IPS-18c (cell line): ENCODE results near the gene COL18A1.

Experiments used
- H3K4me3 ChIP-seq: 2 replicates; pipeline ENCODE4 v1.7.0; 2013; ENCODE audit warnings: low read depth, mild to moderate bottlenecking, low read length, moderate library complexity; ENCODE audit not compliant: insufficient read depth
- H3K9me3 ChIP-seq: one replicate; pipeline ENCODE4 v1.6.1; 2013; ENCODE audit warnings: mild to moderate bottlenecking, low read length, moderate library complexity; ENCODE audit not compliant: control insufficient read depth, insufficient read depth

COL18A1 gene

DNA sequence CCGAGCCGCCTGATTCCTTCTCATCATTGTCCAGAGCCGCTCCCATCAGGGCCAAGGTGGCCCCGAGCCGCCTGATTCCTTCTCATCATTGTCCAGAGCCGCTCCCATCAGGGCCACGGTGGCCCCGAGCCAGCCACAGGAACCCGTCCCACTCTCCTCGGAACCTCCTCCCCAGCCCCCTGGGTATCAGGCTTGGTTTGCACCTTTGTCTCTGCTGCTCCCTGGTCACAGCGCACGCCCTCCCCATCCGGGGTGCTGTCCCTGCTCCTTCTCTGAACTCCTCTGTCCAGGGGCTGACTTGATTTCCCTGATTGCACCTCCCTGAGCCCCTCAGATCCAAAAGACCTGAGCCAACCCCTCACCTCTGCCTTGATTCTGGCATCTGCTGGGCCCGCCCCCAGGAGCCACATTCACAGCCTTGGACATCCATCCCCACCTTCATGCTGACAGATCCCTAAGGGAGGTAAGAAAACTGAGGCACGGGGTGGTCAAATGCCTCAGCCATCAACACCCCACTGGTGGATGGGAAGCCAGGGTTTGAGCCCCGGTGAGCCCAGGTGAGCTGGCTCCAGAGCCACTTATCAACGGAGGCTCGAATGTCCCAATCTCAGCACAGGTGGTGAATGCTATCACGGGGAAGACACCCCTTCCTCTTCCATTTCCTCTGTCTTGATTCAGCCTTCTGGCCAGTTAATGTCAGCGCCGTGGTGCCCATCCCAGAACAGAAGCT, 25.6 kb upstream of the COL18A1 start:
- no peak overlapping the region for H3K4me3 ChIP-seq
- H3K9me3 ChIP-seq, result peaks cover 9% of the 10 kb centered on the region

GRCh38 chr21:45379901-45380330, 25.0 kb upstream of the COL18A1 start:
- Histone ChIP-seq H3K4me3 (no peak overlapping the region), H3K9me3 (peaks cover 9% of the 10 kb centered on the region)

DNA sequence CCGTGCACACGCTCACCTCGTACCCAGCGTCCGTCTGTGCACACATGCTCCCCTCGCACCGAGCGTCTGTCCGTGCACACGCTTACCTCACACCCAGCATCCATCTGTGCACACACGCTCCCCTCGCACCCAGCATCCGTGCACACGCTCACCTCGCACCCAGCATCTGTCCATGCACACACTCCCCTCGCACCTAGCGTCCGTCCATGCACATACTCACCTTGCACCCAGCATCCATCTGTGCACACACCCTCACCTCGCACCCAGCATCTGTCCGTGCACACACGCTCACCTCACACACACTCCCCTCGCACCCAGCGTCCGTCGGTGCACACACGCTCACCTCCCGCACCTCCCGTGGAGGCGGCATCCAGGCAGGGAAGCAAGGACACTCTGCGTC, 24.4 kb upstream of the COL18A1 start:
- H3K4me3 ChIP-seq, result no peak overlapping the region

DNA sequence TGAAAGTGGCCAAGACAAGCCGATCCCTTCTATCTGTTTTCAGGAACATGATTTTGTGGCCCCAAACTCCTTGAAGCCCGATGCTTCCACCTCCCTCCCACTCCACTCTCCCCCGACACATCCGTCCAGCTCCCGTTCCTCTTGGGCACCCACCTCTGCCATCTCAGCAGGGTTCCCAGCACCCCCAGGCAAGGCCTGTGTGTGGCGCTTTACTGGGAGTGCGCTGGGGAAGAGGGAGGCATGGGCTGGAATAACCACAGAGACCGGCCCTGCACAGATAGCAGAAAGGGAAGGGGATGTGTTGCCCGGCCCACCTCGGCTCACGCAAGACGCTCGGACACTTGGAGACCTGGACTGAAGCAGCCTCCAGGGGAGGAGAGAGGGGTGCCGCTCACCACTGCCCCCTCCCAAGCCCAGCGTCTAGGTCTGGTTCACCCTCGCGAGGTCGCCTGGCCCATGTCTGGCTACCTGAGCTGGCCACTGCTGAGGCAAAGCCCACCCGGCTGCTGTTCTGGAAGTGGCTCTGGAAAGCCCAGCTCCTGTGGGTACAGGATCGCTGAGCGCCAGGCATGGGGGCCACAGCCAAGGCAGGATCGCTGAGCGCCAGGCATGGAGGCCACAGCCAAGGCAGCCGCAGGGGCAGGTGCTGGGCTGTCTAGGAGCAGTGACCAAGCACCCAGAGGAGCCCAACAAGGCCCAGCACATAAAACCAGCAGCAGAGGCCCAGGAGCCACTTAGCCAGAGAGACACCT, 23.8 kb upstream of the COL18A1 start:
- H3K4me3 ChIP-seq, result no peak overlapping the region

More for the DNA sequence above, 24.4 kb upstream of the COL18A1 start:
- H3K9me3 ChIP-seq, result peaks cover 9% of the 10 kb centered on the region

DNA sequence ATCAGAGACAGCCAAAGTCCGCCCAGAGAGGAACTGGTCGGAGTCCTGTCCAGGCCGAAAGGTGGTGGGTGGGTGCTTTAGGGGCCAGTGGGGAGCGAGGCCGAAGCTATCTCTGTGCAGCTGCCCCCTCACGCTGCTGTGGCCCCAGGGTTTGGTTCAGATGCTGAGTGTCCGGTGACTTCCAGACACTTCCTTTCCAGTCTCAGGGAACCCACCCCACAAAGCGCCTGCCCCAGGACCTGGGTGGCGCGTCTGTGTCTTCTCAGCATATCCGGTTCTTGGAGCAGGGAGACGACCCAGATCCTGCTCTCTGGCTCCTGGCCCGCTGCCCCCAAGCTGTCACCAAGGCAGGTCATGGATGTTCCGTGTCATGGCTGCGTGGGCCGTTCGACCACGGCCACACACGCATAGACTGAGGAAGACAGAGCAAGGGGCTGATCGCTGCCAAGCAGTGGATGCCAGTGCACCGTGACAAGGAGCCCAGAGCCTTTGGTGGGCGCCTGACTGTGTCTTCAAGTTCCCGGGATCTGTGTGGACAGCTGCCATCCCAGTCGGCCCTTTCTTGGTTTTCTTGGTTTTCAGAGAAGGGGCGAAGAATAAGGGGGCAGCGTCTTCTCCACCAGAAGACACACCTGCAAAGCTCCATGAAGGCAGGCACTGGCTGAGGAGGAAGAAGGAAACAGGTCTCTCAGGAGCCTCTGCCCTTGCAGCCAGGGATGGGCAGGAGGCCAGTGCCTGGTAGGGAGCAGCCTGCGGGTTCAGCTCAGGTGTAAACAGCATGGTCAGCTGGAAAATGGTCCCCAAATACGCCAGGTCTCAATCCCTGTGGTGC, 22.9 kb upstream of the COL18A1 start:
- Histone ChIP-seq H3K4me3 (no peak overlapping the region), H3K9me3 (peaks cover 6% of the 10 kb centered on the region)

More for the DNA sequence above, 23.8 kb upstream of the COL18A1 start:
- H3K9me3 ChIP-seq, result peaks cover 9% of the 10 kb centered on the region

DNA sequence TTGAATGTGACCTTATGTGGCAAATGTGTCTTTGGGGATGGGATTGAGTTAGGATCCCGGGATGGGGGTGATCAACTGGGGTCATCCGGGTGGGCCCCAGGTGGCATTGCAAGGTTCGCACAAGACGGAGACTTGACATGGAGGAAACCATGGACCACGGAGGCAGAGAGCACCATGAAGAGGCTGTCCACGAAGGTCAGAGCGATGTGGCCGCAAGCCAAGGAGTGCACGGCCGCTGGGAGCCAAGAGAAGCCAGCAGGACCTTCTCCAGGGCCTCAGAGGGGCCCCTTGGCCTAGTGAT, 22.3 kb upstream of the COL18A1 start:
- Histone ChIP-seq H3K9me3 (peaks cover 3% of the 10 kb centered on the region), H3K4me3 (no peak overlapping the region)

GRCh38 chr21:45383111-45383614, 21.8 kb upstream of the COL18A1 start:
- no peak overlapping the region for H3K4me3 ChIP-seq
- H3K9me3 ChIP-seq, result no peaks in the 10 kb centered on the region

GRCh38 chr21:45383615-45384201, 21.3 kb upstream of the COL18A1 start:
- Histone ChIP-seq H3K9me3 (no peaks in the 10 kb centered on the region), H3K4me3 (no peak overlapping the region)

DNA sequence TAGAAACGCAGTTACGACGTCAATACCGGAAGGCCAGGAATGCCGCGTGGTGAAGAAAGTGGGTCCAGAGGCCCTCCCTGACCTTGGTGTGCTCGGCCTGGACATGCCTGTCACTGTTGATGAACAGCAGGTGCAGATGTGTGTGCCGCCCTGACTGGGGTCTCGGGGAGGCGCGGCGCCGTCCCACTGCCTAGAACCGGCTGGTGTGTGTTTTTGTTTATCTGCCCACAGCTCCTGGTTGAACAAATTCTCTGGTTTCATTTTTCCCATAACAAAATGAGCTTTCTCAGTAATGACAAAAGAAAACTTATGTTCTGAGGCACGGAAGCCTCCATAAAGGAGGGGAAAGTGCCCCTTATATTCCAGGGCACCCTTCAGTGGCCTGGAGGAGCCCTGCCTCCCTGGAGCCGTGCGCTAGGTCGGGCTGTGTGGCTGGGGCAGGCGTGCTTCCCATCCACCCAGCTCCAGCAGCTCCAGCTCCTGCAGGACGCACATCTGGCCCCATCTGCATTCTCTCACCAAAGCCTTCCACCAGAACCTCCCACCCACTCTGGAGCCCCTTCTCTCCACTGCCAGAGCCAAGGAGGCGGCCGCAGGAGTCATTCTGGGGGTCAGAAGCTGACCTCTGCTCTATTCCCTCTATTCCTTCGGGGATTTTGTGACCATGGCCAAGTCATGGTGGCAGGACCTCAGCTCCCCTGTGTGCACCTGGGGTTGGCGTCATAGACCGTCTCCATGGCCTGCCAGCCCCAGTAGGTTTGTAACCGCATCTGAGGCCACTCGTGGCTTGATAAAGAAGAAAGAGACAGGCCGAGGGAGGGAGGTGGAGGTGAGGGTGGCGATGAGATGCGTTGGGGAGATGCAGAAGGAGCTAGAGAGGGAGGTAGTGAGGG, 20.1 kb upstream of the COL18A1 start:
- Histone ChIP-seq H3K9me3 (no peaks in the 10 kb centered on the region), H3K4me3 (no peak overlapping the region)

DNA sequence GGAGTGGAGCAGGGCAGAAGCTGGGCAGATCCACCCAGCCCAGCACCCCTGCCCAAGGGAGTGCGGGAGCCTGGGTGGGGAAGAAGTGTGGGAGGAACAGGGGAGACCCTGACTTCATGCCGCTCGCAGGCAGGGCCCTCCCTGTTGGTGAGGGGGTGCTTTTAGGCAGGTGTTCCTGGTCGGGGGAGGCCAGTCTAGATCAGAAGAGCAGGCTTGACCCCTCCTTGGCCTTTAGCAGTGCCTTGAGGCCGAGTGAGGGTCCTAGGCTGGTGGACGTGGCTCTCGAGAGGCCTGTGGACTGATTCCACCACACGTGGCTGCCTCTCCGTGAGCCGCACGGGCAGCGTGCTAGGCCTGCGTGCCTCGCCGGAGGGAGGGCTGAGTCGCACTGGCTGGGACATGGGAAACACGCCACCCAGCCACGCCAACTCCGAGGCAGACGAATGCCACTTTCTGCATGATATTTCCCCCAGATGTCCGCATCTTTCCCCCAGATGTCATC, 19.4 kb upstream of the COL18A1 start:
- Histone ChIP-seq H3K4me3 (no peak overlapping the region), H3K9me3 (no peaks in the 10 kb centered on the region)

DNA sequence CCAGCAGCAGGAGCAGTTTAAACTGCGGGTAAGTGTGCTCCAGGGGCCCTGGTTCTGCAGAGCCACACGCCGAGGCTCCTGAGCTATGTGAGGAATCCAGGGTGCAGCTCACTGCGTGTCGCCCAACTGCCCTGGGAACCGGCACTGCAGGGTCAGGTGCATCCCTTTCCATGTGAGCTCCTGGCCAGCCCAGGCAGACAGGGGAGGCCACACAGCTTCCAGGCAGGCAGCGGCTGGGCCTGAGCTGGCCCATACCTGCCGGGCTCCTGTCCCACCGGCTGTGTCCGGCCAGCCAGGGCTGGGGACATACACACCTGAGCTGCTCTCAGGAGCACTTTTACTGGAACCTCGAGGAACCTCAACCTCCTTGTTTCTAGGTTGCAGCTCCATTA, 18.6 kb upstream of the COL18A1 start:
- Histone ChIP-seq H3K9me3 (no peaks in the 10 kb centered on the region), H3K4me3 (no peak overlapping the region)

DNA sequence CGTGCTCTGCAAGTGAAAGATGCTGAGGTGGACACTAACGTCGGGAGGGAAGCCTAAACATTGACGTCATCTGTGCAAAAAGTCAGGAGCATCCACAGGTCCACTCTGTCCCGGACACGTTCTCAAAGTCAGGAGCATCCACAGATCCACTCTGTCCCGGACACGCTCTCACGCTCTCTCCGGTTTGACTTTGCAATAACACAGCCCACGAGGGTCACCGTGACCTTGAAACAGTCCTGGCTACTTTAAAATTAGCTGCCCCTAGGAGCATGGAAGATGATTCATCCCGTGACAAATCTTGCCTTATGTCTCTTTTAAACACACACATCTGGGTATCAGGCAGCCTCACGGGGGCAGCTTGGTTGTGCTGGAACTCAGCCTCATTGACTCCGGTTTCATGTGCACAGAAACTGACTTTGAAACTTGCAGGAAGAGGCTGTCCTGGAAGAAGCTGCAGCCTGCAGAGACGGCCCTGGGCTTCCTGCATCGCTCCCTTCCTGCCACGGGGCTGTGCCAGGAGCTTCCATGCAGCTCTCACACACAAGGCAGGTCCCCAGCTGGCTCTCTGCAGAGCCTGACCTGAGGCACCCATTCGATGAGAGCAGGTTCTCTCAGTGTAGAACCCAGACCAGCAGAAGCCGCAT, 18.1 kb upstream of the COL18A1 start:
- Histone ChIP-seq H3K9me3 (no peaks in the 10 kb centered on the region), H3K4me3 (no peak overlapping the region)

- Histone ChIP-seq H3K4me3 (no peak overlapping the region), H3K9me3 (no peaks in the 10 kb centered on the region)
Observed at GRCh38 chr21:45387506-45387905, 17.5 kb upstream of the COL18A1 start.

DNA sequence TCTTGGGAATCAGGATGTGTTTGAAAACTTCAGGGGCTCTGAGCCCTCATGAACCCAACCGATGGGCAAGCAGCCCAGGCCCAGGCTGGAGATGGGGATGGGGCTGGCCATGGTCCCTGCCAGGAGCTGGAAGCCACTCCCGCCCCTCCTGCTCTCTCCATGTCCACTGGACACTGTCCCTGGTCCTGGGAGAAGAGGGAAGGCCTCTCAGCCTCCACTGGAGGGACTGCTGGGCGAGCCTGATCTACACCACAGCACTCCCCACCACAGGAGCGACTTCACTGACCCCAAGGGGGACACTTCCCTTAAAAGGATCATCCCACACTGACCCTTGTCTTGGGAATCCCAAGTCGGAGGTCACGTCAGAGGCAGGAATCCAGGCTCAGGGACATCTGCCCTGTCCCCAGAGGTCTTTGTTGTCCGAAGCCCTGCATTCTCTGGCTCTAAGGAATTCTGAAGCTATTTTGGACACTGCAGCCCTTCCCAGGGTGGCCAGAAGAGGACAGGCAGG, 16.9 kb upstream of the COL18A1 start:
- Histone ChIP-seq H3K9me3 (no peaks in the 10 kb centered on the region), H3K4me3 (no peak overlapping the region)

GRCh38 chr21:45388611-45389296, 16.2 kb upstream of the COL18A1 start:
- Histone ChIP-seq H3K4me3 (no peak overlapping the region), H3K9me3 (no peaks in the 10 kb centered on the region)
